GM13977 (cell line): ENCODE results near the gene CDCA8.

Experiments used
- DNase-seq: peaks from one replicate; pipeline ENCODE4 v3.0.0; 2012; ENCODE audit warnings: low spot score
- in situ Hi-C: fragments of 300-500 bp; cut with MboI; formaldehyde crosslinking; loops from one replicate; pipeline ENCODE4 v1.12.0; 2022; ENCODE audit warnings: low sequenced_read_pairs, low pct_unique_long_range_greater_than_20kb, mixed read lengths, inconsistent platforms; ENCODE audit not compliant: unreplicated experiment
- TF ChIP-seq, protein P1 (sequence below): IDR thresholded peaks from 2 replicates; pipeline ENCODE4 v1.5.1; 2012; ENCODE audit warnings: mild to moderate bottlenecking, control low read depth; ENCODE audit not compliant: insufficient read depth; ENCODE audit errors: extremely low read depth, missing control alignments

CDCA8 gene

DNA sequence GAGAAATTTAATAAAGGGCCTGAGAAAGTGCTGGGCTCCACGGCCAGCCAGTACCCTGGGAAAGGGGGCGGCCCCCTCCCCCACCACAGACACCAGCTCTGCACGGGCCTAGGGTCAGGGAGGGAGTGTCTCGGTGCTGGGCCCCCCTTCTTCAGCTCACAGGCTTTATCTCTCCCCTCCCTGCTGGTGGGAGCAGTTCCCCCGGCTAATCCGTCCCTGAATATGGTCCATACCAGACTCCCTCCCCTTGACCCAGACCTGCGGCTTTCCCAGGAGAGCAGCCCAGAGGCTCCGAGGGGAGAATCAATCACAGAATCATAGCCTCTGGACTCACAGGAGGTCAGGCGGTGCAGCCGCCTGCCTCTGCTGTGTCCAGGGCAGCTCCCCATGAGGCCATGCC is 31.7 kb upstream of the CDCA8 start:
- TF ChIP-seq, protein P1, sequence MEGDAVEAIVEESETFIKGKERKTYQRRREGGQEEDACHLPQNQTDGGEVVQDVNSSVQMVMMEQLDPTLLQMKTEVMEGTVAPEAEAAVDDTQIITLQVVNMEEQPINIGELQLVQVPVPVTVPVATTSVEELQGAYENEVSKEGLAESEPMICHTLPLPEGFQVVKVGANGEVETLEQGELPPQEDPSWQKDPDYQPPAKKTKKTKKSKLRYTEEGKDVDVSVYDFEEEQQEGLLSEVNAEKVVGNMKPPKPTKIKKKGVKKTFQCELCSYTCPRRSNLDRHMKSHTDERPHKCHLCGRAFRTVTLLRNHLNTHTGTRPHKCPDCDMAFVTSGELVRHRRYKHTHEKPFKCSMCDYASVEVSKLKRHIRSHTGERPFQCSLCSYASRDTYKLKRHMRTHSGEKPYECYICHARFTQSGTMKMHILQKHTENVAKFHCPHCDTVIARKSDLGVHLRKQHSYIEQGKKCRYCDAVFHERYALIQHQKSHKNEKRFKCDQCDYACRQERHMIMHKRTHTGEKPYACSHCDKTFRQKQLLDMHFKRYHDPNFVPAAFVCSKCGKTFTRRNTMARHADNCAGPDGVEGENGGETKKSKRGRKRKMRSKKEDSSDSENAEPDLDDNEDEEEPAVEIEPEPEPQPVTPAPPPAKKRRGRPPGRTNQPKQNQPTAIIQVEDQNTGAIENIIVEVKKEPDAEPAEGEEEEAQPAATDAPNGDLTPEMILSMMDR: no peak
- in situ Hi-C loops: no loop called here
- DNase-seq: no peak

DNA sequence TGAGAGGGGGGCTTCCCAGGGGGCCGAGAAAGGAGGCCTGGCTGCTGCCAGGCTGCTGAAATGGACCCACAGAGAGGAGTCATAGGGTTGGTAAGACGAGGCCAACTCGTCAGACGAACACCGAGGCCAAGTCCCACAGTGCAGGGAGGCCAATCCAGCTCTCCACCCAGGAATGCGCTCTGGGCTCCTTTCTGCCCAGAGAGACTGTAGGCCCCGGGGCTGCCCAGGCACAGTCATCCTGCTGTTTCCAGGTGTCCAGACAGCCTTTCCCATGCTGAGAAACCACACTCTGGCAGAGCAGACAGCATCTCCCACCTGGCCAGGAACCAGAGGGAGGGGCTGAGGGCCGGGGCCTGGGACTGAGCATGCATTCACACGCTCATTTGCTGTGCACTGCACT is 30.9 kb upstream of the CDCA8 start:
- in situ Hi-C loops: no loop called here
- DNase-seq: no peak
- TF ChIP-seq, protein P1: no peak

- DNase-seq: no peak
- TF ChIP-seq, protein P1: no peak
- in situ Hi-C loops: no loop called here
Observed at GRCh38 chr1:37662031-37662755, 30.1 kb upstream of the CDCA8 start.

DNA sequence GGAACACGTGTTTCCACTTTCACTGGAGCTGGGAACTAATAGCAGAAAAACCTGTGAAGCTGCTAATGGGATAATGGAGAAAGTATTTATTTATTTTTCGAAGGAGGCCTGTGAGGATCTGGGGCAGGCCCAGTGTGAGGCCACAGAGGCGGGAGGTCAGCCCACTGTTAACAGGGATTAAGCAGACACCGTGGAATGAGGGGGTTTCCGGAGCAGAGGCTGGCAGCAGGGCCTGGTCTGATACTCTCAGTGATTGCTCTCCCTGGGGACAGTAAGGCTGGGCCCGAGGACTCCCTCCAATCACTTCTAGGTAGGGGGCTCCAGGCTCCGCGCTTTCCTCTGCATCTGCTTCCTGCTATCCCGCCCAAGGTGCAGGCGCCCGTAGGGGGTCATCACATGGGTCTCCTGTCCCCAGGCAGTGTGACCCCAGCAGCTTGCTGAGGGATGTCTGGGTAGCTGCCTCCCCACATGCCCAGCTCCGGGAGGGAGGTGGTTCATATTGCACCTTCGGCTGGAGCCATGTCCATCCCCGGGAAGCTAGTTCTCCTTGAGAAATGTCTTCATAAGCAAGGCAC is 28.8 kb upstream of the CDCA8 start:
- TF ChIP-seq, protein P1: no peak
- DNase-seq: no peak
- in situ Hi-C loops: no loop called here

GRCh38 chr1:37666241-37666867 is 26.0 kb upstream of the CDCA8 start:
- no peak for DNase-seq
- in situ Hi-C loops: no loop called here
- TF ChIP-seq, protein P1: no peak

- no peak for DNase-seq
- in situ Hi-C loops: no loop called here
- TF ChIP-seq, protein P1: no peak
Observed at GRCh38 chr1:37667023-37667671, 25.2 kb upstream of the CDCA8 start.
